Heart right ventricle (tissue), 16 donors: ENCODE results near the gene SAG. TPM values are rescaled to one million over a fixed set of nuclear protein-coding genes. Genes with fewer than 3 reads are reported as not detected.

Experiments used
- ATAC-seq, 8 donors: fragments of 200-7000 bp; cut with Tn5 transposase; one replicate each; pipeline ENCODE4 v1.9.1; 2020; ENCODE audit warnings: mild to moderate bottlenecking in 8 of 8, moderate library complexity in 8 of 8, moderate number of reproducible peaks in 1 of 8
- DNase-seq, 2 donors: peaks; one replicate each; pipeline ENCODE4 v3.0.0-alpha.2; 2020
- H3K27ac ChIP-seq, 10 donors: fragments of 200-600 bp; sonication (generic) in 2 of 10; one replicate each; pipeline versions ENCODE4 v1.5.0 to v1.8.0; 2020 to 2022; ENCODE audit warnings: mild to moderate bottlenecking in 3 of 10
- H3K27me3 ChIP-seq, 7 donors: fragments of 200-600 bp; one replicate each; pipeline ENCODE4 v1.8.0; 2021 to 2022; ENCODE audit warnings: mild to moderate bottlenecking in 2 of 7
- H3K36me3 ChIP-seq, 9 donors: fragments of 200-600 bp; sonication (generic) in 1 of 9; one replicate each; pipeline versions ENCODE4 v1.5.0 to v1.8.0; 2020 to 2022; ENCODE audit warnings: mild to moderate bottlenecking in 2 of 9
- H3K4me1 ChIP-seq, 9 donors: fragments of 200-600 bp; sonication (generic) in 1 of 9; one replicate each; pipeline versions ENCODE4 v1.5.0 to v1.8.0; 2020 to 2022; ENCODE audit warnings: mild to moderate bottlenecking in 4 of 9
- H3K4me3 ChIP-seq, 10 donors: fragments of 200-600 bp; sonication (generic) in 2 of 10; one replicate each; pipeline versions ENCODE4 v1.5.0 to v1.8.0; 2020 to 2022; ENCODE audit warnings: mild to moderate bottlenecking in 7 of 10, moderate library complexity in 2 of 10
- H3K9me3 ChIP-seq, 11 donors: fragments of 200-600 bp in 10 of 11; sonication (generic) in 2 of 11; one replicate each; pipeline versions ENCODE4 v1.5.0 to v1.8.0; 2013 to 2022; ENCODE audit warnings: mild to moderate bottlenecking in 2 of 11, control low read depth in 1 of 11, moderate library complexity in 1 of 11
- WGBS, 2 donors: extraction: QIAGEN DNeasy Blood & Tissue Kit; methylation state at CpG; one replicate each; pipeline ENCODE4 v1.1.7; 2013; ENCODE audit warnings: inconsistent platforms in 1 of 2; 5-methylcytosine and 5-hydroxymethylcytosine counted together
- intact Hi-C, 10 donors: fragments of 100-400 bp; cut with DNase I; formaldehyde crosslinking; loops; one replicate each; pipeline versions ENCODE4 v1.11.1 to v1.14.2; 2022
- long read RNA-seq, 3 donors: library from polyadenylated mRNA; unstranded; transcript quantifications; one replicate each; pipeline ENCODE4 v2.0.0, GENCODE V29; 2020 to 2021
- polyA plus RNA-seq, 2 donors: library from polyadenylated mRNA; stranded (reverse); fragments of 200-250 nt; gene quantifications; one replicate each; pipeline ENCODE4 v1.2.3, GENCODE V29; 2013
- total RNA-seq, 10 donors: library from RNA; stranded (reverse); fragmentation: NEBNext Ultra II Directional in 3 of 10; extraction: Animal tissue kit (Norgen Biotek cat#: 25700) in 3 of 10; gene quantifications; one replicate each; pipeline versions ENCODE4 v1.2.1 to v1.2.4, GENCODE V29; 2021 to 2023
- TF ChIP-seq, protein P1 (sequence below), 9 donors: fragments of 200-600 bp; sonication (generic) in 2 of 9; IDR thresholded peaks; one replicate each; pipeline versions ENCODE4 v1.5.0 to v1.8.0; 2021 to 2022; ENCODE audit warnings: antibody characterized with exemption in 9 of 9, mild to moderate bottlenecking in 5 of 9, moderate library complexity in 1 of 9
- donor health status: Arrhythmogenic right ventricular cardiomyopathy.
- donor health status: ischemic (EF 13 %, LVEDD 7.1; RV severe dilation, severe dysfunction).
- donor health status: healthy with polysubstance abuse.
- donor health status: DM: no; HTN: yes; CAD: no.
- donor health status: DM: no; HTN: no; CAD: no.
- donor health status: ischemic (EF 25% LVEDD 6.9; RV normal size, moderate dysfunction).
- donor health status: ischemic (EF 25% LVEDD 5.7; RV mildly dilated, moderate dysfunction).
- donor health status: healthy.
- donor health status: DM: yes; HTN: yes; CAD: no.
- donor health status: Ischemic cardiomyopathy.
- donor health status: ischemic (EF 35%, LVEDD 5.7; RV mildly dilated, moderate dysfunction).
- donor health status: nonischemic (EF 11% LVEDD 7.7; RV severe dilation, severe dysfunction).
- donor health status: DM: yes; HTN: yes; CAD: no.
- donor health status: PGD.
- donor health status: ischemic (EF 29% LVEDD 5.4; RV normal size, mild dysfunction).
- donor health status: nonischemic (EF 23%, LVEDD 6.1; RV moderate dilation, normal function).

Gene SAG
- not detected for total RNA-seq
- not detected for polyA plus RNA-seq
- long read RNA-seq, donor 1 = 0 reads
- long read RNA-seq, donor 2 = 0 reads
- long read RNA-seq, donor 3 = 0 reads

DNA sequence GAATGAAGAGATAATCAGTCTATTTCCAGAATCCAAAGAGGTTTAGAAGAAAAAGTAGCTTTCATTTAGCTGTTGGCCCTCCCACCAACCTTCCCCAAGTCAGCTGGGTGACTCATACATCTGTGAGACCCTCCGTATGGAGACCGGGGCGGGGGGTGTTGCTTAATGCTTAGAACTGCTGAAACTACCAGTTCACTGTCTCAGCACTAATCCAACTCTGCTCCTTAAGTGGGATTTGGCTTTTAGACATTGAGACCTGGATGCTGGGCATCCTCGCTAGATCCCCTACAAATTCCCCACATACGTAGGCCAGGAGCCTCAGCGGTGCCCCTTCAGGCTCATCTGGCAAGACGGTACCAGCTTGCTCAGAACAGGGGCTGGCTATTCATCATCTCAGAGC is at the start of gene SAG:
Gene SAG (plus strand): TSS at position 252 of the 400 bp plus-strand sequence. CDS start 1,374 bp downstream, outside the sequence.
- TF ChIP-seq, protein P1, sequence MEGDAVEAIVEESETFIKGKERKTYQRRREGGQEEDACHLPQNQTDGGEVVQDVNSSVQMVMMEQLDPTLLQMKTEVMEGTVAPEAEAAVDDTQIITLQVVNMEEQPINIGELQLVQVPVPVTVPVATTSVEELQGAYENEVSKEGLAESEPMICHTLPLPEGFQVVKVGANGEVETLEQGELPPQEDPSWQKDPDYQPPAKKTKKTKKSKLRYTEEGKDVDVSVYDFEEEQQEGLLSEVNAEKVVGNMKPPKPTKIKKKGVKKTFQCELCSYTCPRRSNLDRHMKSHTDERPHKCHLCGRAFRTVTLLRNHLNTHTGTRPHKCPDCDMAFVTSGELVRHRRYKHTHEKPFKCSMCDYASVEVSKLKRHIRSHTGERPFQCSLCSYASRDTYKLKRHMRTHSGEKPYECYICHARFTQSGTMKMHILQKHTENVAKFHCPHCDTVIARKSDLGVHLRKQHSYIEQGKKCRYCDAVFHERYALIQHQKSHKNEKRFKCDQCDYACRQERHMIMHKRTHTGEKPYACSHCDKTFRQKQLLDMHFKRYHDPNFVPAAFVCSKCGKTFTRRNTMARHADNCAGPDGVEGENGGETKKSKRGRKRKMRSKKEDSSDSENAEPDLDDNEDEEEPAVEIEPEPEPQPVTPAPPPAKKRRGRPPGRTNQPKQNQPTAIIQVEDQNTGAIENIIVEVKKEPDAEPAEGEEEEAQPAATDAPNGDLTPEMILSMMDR (IDR thresholded peaks at IDR 0.05) = no peak
- no peak within 1 kb of the TSS for H3K4me3 ChIP-seq
- H3K4me1 ChIP-seq = no peaks in the 10 kb centered on the region
- ATAC-seq (no peak), DNase-seq (no peak)
- no peak within 1 kb of the TSS for H3K27ac ChIP-seq
- WGBS, 2 donors = 75 to 77% methylated on average over 7 of the region's 7 CpGs
- H3K27me3 ChIP-seq = no peaks in the 10 kb centered on the region
- intact Hi-C loops = no loop called here
- no peaks in the 10 kb centered on the region for H3K9me3 ChIP-seq
- H3K36me3 ChIP-seq = no peaks in the 10 kb centered on the region

DNA sequence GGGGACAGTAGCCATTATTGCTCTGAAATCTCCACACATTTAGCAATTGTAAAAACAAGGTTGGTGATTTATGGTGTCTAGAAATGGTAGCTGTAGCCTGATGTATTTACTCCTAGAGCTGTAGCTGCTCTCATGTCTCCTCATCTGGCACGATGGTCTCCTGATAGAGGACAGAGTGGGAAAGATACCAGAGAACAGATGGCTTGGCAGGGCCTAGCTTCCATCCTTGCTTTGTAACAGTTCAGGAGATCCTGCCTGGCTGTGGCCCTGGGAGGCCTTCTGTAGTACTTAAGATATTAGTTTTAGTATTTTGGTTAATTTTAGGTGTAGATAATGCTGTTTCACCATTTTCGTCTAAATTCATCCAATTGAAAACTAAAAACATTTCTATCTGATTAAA is 49.4 kb upstream of the SAG start:
- TF ChIP-seq, protein P1 (IDR thresholded peaks at IDR 0.05) = no peak
- 90 to 92% methylated on average over 2 of the region's 2 CpGs for WGBS, 2 donors
- H3K9me3 ChIP-seq = no peaks in the 10 kb centered on the region
- H3K4me3 ChIP-seq = no peak overlapping the region
- DNase-seq = no peak
- H3K27me3 ChIP-seq = no peaks in the 10 kb centered on the region
- H3K4me1 ChIP-seq = peaks cover 0 to 19% (median 13%) of the 10 kb centered on the region in 9 donors
- intact Hi-C loops = loop anchor here in 5 of 10 donors (10.0 kb wide), 5 partner anchors 163 to 653 kb away; no protein-coding TSS in a partner anchor
- H3K27ac ChIP-seq = no peak overlapping the region
- H3K36me3 ChIP-seq = peaks cover 0 to 95% (median 42%) of the 10 kb centered on the region in 9 donors
- ATAC-seq = no peak

DNA sequence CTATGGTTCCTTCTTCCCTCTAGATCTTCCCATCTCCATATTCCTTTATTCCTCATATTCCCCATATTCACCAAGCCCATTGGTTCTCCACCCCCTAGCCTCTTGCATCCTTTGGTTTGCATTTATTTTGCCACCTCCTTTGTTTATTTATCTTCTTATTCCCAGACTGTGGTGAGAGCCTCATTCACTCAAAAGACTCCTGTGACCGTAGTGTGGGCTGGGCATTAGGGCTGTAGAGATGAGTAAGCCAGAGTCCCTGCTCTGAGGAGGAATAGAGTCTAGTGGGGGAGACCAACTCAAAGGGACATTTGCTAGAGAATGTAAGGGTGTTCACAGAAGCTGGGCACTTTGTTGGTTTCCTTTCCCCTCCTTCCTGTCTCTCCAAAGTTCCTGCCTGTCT is 47.9 kb upstream of the SAG start:
- intact Hi-C loops = loop anchor here in 5 of 10 donors (10.0 kb wide), 5 partner anchors 165 to 655 kb away; no protein-coding TSS in a partner anchor
- Histone ChIP-seq H3K9me3 (no peaks in the 10 kb centered on the region), H3K4me3 (no peak overlapping the region), H3K36me3 (peaks cover under 1 to 99% (median 58%) of the 10 kb centered on the region in 9 donors), H3K27me3 (no peaks in the 10 kb centered on the region), H3K27ac (no peak overlapping the region), H3K4me1 (peaks cover 0 to 8% (median 0%) of the 10 kb centered on the region in 9 donors)
- DNase-seq = no peak
- ATAC-seq = no peak
- TF ChIP-seq, protein P1 (IDR thresholded peaks at IDR 0.05) = no peak
- 95 to 98% methylated on average over 1 of the region's 1 CpG for WGBS, 2 donors

DNA sequence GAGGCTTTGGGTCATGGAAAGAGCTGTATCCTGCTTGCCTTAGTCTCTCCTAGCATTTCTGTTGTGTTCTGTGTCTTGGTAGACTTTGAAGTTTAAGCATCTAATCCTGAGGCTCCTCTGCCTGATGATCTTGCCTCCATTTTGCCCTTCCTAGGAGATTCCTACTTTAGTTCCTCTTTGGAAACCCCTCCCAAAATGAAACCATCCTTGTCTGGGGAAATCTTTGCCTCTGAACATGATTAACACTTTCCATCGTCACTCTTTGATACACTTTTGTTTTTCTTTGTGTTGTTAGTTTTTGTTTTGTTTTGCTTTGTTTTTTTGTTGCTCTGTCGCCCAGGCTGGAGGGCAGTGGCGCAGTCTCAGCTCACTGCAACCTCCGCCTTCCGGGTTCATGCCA is 47.0 kb upstream of the SAG start:
- Histone ChIP-seq H3K4me1 (peaks cover 0 to 5% (median 0%) of the 10 kb centered on the region in 9 donors), H3K9me3 (no peaks in the 10 kb centered on the region), H3K27ac (no peak overlapping the region), H3K36me3 (peaks cover 8 to 100% (median 67%) of the 10 kb centered on the region in 9 donors), H3K27me3 (no peaks in the 10 kb centered on the region), H3K4me3 (no peak overlapping the region)
- TF ChIP-seq, protein P1 (IDR thresholded peaks at IDR 0.05) = no peak
- intact Hi-C loops = no loop called here
- ATAC-seq (no peak), DNase-seq (no peak)
- 93 to 96% methylated on average over 5 of the region's 5 CpGs for WGBS, 2 donors
